ENCODE results near the gene DHRS3.
A peak's percentile ranks its signal among the peaks of the same experiment; 100 is the strongest.
"Not testable (repeated sequence)": the region's sequence is repeated elsewhere in the genome, so short reads cannot be mapped to it uniquely, and the experiment has no call there.

DHRS3 gene

DNA sequence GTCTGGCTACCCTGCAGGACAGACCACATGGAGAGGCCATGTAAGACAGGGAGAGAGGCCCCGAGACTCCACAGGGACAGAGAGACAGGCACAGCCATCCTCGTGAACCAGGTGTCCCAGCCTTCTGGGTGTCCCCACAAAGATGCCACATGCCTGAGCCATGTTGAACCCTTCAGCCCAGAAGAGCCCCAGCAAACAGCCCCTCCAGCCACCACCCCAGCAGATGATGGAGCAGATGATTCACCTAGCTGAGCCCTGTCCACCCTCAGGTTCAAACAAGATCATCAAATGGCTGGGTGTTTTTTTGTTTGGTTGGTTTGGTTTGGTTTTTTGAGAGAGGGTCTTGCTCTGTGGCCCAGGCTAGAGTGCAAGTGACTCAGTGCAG, 78.7 kb downstream of the DHRS3 start:
- no peak overlapping the region for H3K4me3 ChIP-seq (ENCODE audit: low read length)
- H3K36me3 ChIP-seq (ENCODE audit: control insufficient read depth, insufficient read depth, low read length) = no peaks in the 10 kb centered on the region
- no peak overlapping the region for H3K9ac ChIP-seq (ENCODE audit: low read length)
- peak overlapping the region; percentile 86 for H3K27ac ChIP-seq (ENCODE audit: low read depth, low read length)
- peaks cover 11% of the 10 kb centered on the region for H3K4me1 ChIP-seq (ENCODE audit: control insufficient read depth, insufficient read depth, low read length)
- H3K27me3 ChIP-seq (ENCODE audit: control insufficient read depth, insufficient read depth, low read length) = no peaks in the 10 kb centered on the region

- not testable (repeated sequence) for H3K9ac ChIP-seq (ENCODE audit: low read length); H3K27me3 ChIP-seq (ENCODE audit: control insufficient read depth, insufficient read depth, low read length); H3K27ac ChIP-seq (ENCODE audit: low read depth, low read length); H3K4me3 ChIP-seq (ENCODE audit: low read length); H3K36me3 ChIP-seq (ENCODE audit: control insufficient read depth, insufficient read depth, low read length)
- H3K4me1 ChIP-seq (ENCODE audit: control insufficient read depth, insufficient read depth, low read length) = peaks cover 11% of the 10 kb centered on the region
Measured at GRCh38 chr1:12538536-12538935, 79.5 kb downstream of the DHRS3 start.

GRCh38 chr1:12537906-12538461, 80.0 kb downstream of the DHRS3 start:
- Histone ChIP-seq H3K4me3 (ENCODE audit: low read length) (no peak overlapping the region), H3K4me1 (ENCODE audit: control insufficient read depth, insufficient read depth, low read length) (peaks cover 11% of the 10 kb centered on the region), H3K9ac (ENCODE audit: low read length) (no peak overlapping the region), H3K27ac (ENCODE audit: low read depth, low read length) (no peak overlapping the region), H3K27me3 (ENCODE audit: control insufficient read depth, insufficient read depth, low read length) (no peaks in the 10 kb centered on the region), H3K36me3 (ENCODE audit: control insufficient read depth, insufficient read depth, low read length) (no peaks in the 10 kb centered on the region)

DNA sequence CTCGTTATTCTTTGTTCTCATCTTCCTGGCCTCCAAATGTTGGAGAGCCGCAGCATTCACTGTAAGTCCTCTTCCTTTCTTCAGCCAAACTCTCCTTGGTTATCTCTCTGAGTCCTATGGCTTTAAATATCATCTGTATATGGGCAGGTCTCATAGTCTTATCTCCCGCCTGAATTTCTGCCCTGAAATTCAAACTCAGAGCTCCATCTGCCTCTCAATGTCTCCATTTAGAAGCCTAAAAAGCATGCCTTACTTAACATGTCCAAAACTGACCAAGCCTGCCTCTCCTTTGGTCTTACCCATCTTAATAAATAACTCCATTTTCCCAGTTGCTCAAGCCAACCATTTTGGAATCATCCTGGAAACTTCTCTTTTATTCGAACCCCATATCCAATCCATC, 80.7 kb downstream of the DHRS3 start:
- H3K4me1 ChIP-seq (ENCODE audit: control insufficient read depth, insufficient read depth, low read length) = peaks cover 11% of the 10 kb centered on the region
- H3K27me3 ChIP-seq (ENCODE audit: control insufficient read depth, insufficient read depth, low read length) = no peaks in the 10 kb centered on the region
- no peak overlapping the region for H3K9ac ChIP-seq (ENCODE audit: low read length)
- H3K27ac ChIP-seq (ENCODE audit: low read depth, low read length) = no peak overlapping the region
- no peaks in the 10 kb centered on the region for H3K36me3 ChIP-seq (ENCODE audit: control insufficient read depth, insufficient read depth, low read length)
- H3K4me3 ChIP-seq (ENCODE audit: low read length) = no peak overlapping the region

DNA sequence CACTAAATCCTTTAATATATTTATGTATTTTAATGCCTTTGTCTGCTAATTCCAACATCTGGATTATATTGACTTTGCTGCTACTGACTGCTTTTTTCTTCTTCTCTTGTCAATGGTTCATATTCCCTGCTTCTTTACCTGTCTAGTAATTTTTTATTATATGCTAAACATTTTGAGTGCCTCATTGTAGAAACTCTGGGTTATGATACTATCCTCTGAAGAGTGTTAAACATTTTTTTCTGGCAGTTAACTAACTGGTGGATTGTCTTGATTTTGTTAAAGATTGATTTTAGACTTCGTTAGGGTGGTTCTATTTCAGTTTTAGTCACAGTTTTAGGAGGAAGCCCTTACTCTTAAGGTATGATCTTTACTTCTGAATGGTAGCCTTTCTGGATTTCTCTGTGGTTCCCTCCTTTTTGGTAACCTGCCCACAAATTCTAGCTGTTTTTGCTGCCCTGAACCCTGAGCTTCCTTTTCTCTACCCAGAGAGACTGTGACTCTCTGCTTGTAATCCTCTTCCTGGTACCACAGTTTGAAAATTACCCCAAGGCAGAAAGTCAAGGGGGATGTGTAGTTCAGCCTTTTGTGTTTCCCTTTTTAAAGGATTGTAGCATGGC, 81.9 kb downstream of the DHRS3 start:
- H3K36me3 ChIP-seq (ENCODE audit: control insufficient read depth, insufficient read depth, low read length) = no peaks in the 10 kb centered on the region
- no peak overlapping the region for H3K27ac ChIP-seq (ENCODE audit: low read depth, low read length)
- no peaks in the 10 kb centered on the region for H3K27me3 ChIP-seq (ENCODE audit: control insufficient read depth, insufficient read depth, low read length)
- H3K4me1 ChIP-seq (ENCODE audit: control insufficient read depth, insufficient read depth, low read length) = peaks cover 10% of the 10 kb centered on the region
- no peak overlapping the region for H3K9ac ChIP-seq (ENCODE audit: low read length)
- H3K4me3 ChIP-seq (ENCODE audit: low read length) = no peak overlapping the region

- no peak overlapping the region for H3K9ac ChIP-seq (ENCODE audit: low read length)
- H3K36me3 ChIP-seq (ENCODE audit: control insufficient read depth, insufficient read depth, low read length) = no peaks in the 10 kb centered on the region
- no peak overlapping the region for H3K4me3 ChIP-seq (ENCODE audit: low read length)
- no peaks in the 10 kb centered on the region for H3K27me3 ChIP-seq (ENCODE audit: control insufficient read depth, insufficient read depth, low read length)
- no peaks in the 10 kb centered on the region for H3K4me1 ChIP-seq (ENCODE audit: control insufficient read depth, insufficient read depth, low read length)
- no peak overlapping the region for H3K27ac ChIP-seq (ENCODE audit: low read depth, low read length)
Measured at GRCh38 chr1:12532405-12533315, 85.3 kb downstream of the DHRS3 start.

GRCh38 chr1:12531179-12531499, 86.9 kb downstream of the DHRS3 start:
- H3K27me3 ChIP-seq (ENCODE audit: control insufficient read depth, insufficient read depth, low read length) = no peaks in the 10 kb centered on the region
- H3K4me1 ChIP-seq (ENCODE audit: control insufficient read depth, insufficient read depth, low read length) = no peaks in the 10 kb centered on the region
- H3K36me3 ChIP-seq (ENCODE audit: control insufficient read depth, insufficient read depth, low read length) = no peaks in the 10 kb centered on the region
- H3K9ac ChIP-seq (ENCODE audit: low read length) = no peak overlapping the region
- no peak overlapping the region for H3K4me3 ChIP-seq (ENCODE audit: low read length)
- no peak overlapping the region for H3K27ac ChIP-seq (ENCODE audit: low read depth, low read length)

- no peak overlapping the region for H3K27ac ChIP-seq (ENCODE audit: low read depth, low read length)
- H3K4me1 ChIP-seq (ENCODE audit: control insufficient read depth, insufficient read depth, low read length) = no peaks in the 10 kb centered on the region
- no peak overlapping the region for H3K9ac ChIP-seq (ENCODE audit: low read length)
- no peaks in the 10 kb centered on the region for H3K27me3 ChIP-seq (ENCODE audit: control insufficient read depth, insufficient read depth, low read length)
- no peaks in the 10 kb centered on the region for H3K36me3 ChIP-seq (ENCODE audit: control insufficient read depth, insufficient read depth, low read length)
- H3K4me3 ChIP-seq (ENCODE audit: low read length) = no peak overlapping the region
Measured at GRCh38 chr1:12530462-12531178, 87.4 kb downstream of the DHRS3 start.

DNA sequence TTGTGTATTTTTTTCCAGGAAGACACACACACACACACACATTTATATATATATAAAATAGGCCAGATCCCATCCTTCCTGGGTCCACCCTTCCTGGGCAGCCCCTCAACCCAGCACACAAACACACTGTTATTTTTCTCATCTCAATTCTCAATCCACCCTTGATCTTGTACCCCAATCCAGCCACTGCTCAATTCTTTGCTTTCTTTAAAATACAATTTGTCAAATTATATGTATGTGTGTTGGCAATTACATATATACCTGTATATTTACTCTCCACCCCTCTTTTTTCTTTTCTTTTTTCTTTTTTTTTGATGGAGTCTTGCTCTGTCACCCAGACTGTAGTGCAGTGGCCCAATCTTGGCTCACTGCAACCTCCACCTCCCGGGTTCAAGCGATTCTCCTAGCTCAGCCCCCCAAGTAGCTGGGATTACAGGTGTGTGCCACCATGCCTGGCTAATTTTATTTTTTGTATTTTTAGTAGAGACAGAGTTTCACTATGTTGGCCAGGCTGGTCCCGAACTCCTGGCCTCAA, 88.3 kb downstream of the DHRS3 start:
- no peaks in the 10 kb centered on the region for H3K36me3 ChIP-seq (ENCODE audit: control insufficient read depth, insufficient read depth, low read length)
- no peak overlapping the region for H3K27ac ChIP-seq (ENCODE audit: low read depth, low read length)
- H3K4me3 ChIP-seq (ENCODE audit: low read length) = no peak overlapping the region
- no peaks in the 10 kb centered on the region for H3K27me3 ChIP-seq (ENCODE audit: control insufficient read depth, insufficient read depth, low read length)
- no peak overlapping the region for H3K9ac ChIP-seq (ENCODE audit: low read length)
- no peaks in the 10 kb centered on the region for H3K4me1 ChIP-seq (ENCODE audit: control insufficient read depth, insufficient read depth, low read length)

GRCh38 chr1:12528021-12528852, 89.8 kb downstream of the DHRS3 start:
- H3K36me3 ChIP-seq (ENCODE audit: control insufficient read depth, insufficient read depth, low read length) = no peaks in the 10 kb centered on the region
- H3K9ac ChIP-seq (ENCODE audit: low read length) = no peak overlapping the region
- no peak overlapping the region for H3K4me3 ChIP-seq (ENCODE audit: low read length)
- no peak overlapping the region for H3K27ac ChIP-seq (ENCODE audit: low read depth, low read length)
- no peaks in the 10 kb centered on the region for H3K4me1 ChIP-seq (ENCODE audit: control insufficient read depth, insufficient read depth, low read length)
- no peaks in the 10 kb centered on the region for H3K27me3 ChIP-seq (ENCODE audit: control insufficient read depth, insufficient read depth, low read length)

DNA sequence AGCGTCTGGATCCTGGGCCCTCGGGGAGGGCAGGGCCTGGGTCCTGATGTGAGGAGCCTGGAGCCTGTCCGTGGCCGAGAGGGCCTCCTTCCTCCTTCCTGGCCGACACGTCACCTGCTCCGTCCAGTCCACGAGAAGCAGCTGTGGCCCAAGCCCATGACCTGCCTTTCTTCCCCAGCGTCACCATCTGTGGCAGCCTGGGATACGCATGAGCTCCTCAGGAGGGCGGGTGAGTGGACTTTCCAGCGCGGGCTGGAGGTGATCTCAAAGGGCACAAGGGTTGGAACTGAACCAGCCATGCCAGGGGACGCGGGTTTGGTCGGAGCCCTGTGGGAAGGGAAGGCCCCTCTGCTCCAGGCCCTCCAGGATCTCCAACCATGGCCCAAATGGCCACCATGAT, 90.4 kb downstream of the DHRS3 start:
- H3K27ac ChIP-seq (ENCODE audit: low read depth, low read length) = no peak overlapping the region
- no peaks in the 10 kb centered on the region for H3K4me1 ChIP-seq (ENCODE audit: control insufficient read depth, insufficient read depth, low read length)
- no peaks in the 10 kb centered on the region for H3K27me3 ChIP-seq (ENCODE audit: control insufficient read depth, insufficient read depth, low read length)
- H3K4me3 ChIP-seq (ENCODE audit: low read length) = no peak overlapping the region
- no peak overlapping the region for H3K9ac ChIP-seq (ENCODE audit: low read length)
- H3K36me3 ChIP-seq (ENCODE audit: control insufficient read depth, insufficient read depth, low read length) = no peaks in the 10 kb centered on the region

Measured in rectal smooth muscle tissue (tissue), 1 donor.